Spleen (tissue), 11 donors: Measurements from ENCODE around the gene HID1. TPM values are rescaled to one million over a fixed set of nuclear protein-coding genes. Genes with fewer than 3 reads are reported as not detected.
"Not testable (repeated sequence)": the region's sequence is repeated elsewhere in the genome, so short reads cannot be mapped to it uniquely, and the experiment has no call there.

Source experiments
- DNase-seq: peaks from one replicate; pipeline ENCODE4 v3.0.0-alpha.2; 2020
- H3K27ac ChIP-seq, 8 donors: fragments of 200-600 bp; sonication (generic) in 7 of 8; 1 replicate in 4 of 8; 2 replicates in 4 of 8; pipeline versions ENCODE4 v1.5.0 to v1.8.0; 2016 to 2021; ENCODE audit warnings: inconsistent platforms in 4 of 8, mild to moderate bottlenecking in 4 of 8, moderate library complexity in 1 of 8
- H3K27me3 ChIP-seq, 7 donors: fragments of 200-600 bp; sonication (generic) in 6 of 7; replicated peaks in 1 of 7; 1 replicate in 4 of 7; 2 replicates in 3 of 7; pipeline versions ENCODE4 v1.5.0 to v1.8.0; 2016 to 2021; ENCODE audit warnings: inconsistent platforms in 3 of 7, mild to moderate bottlenecking in 1 of 7
- H3K36me3 ChIP-seq, 6 donors: fragments of 200-600 bp; sonication (generic) in 5 of 6; 1 replicate in 4 of 6; 2 replicates in 2 of 6; pipeline versions ENCODE4 v1.5.0 to v1.8.0; 2016 to 2021; ENCODE audit warnings: inconsistent platforms in 2 of 6
- H3K4me1 ChIP-seq, 6 donors: fragments of 200-600 bp; sonication (generic) in 5 of 6; 1 replicate in 3 of 6; 2 replicates in 3 of 6; pipeline versions ENCODE4 v1.5.0 to v1.8.0; 2016 to 2021; ENCODE audit warnings: inconsistent platforms in 3 of 6
- H3K4me3 ChIP-seq, 8 donors: fragments of 200-600 bp; sonication (generic) in 7 of 8; 1 replicate in 4 of 8; 2 replicates in 4 of 8; pipeline versions ENCODE4 v1.5.0 to v1.8.0; 2016 to 2021; ENCODE audit warnings: inconsistent platforms in 4 of 8, mild to moderate bottlenecking in 4 of 8, moderate library complexity in 2 of 8
- H3K9me3 ChIP-seq, 8 donors: fragments of 200-600 bp; sonication (generic) in 7 of 8; 1 replicate in 4 of 8; 2 replicates in 4 of 8; pipeline versions ENCODE4 v1.5.0 to v1.8.0; 2016 to 2021; ENCODE audit warnings: inconsistent platforms in 4 of 8
- CTCF ChIP-seq, 11 experiments: fragments of 200-600 bp in 7 of 11; fragments of 450-650 bp in 4 of 11; sonication (generic) in 4 of 11; IDR thresholded peaks in 8 of 11; conservative IDR thresholded peaks in 3 of 11; 1 replicate in 7 of 11; 2 replicates in 4 of 11; pipeline versions ENCODE4 v1.4.0 to v1.8.0; 2016 to 2021; ENCODE audit warnings: antibody characterized with exemption in 11 of 11, inconsistent platforms in 4 of 11, mild to moderate bottlenecking in 1 of 11
- POLR2A ChIP-seq, 3 donors: fragments of 450-650 bp; IDR thresholded peaks; one replicate each; pipeline ENCODE4 v1.5.1; 2017; ENCODE audit warnings: antibody characterized with exemption in 3 of 3, mild to moderate bottlenecking in 1 of 3
- POLR2AphosphoS5 ChIP-seq, 3 donors: sonication (generic); formaldehyde crosslinking; IDR thresholded peaks; one replicate each; pipeline ENCODE4 v1.5.1; 2017; ENCODE audit warnings: antibody characterized with exemption in 3 of 3
- WGBS, 5 donors: extraction: QIAGEN DNeasy Blood & Tissue Kit in 3 of 5; methylation state at CpG; one replicate each; pipeline versions ENCODE4 v1.1.5 to v1.1.7; 2013 to 2018; 5-methylcytosine and 5-hydroxymethylcytosine counted together
- intact Hi-C: fragments of 100-400 bp; cut with DNase I; formaldehyde crosslinking; loops from one replicate; pipeline ENCODE4 v1.15.0; 2023; ENCODE audit warnings: low total_unique reads
- polyA plus RNA-seq, 3 donors: library from polyadenylated mRNA; stranded (reverse); fragments of 200-250 nt; gene quantifications; one replicate each; pipeline ENCODE4 v1.2.1, GENCODE V29; 2013
- total RNA-seq, 7 donors: library from RNA; depleted of rRNA in 3 of 7; stranded (reverse); fragments of >200 nt in 3 of 7; fragmentation: NEBNext Ultra II Directional in 4 of 7; extraction: Animal tissue kit (Norgen Biotek cat#: 25700) in 4 of 7; gene quantifications; one replicate each; pipeline versions ENCODE4 v1.1.0 to v1.2.1, GENCODE V29; 2016 to 2021
- donor health status: healthy with polysubstance abuse.
- donor health status: DM: no; HTN: no; CAD: no; lungs with moderate emphysema.
- donor health status: DM: no; HTN: no; CAD: no.
- donor health status: Bipolar disorder and iron deficiency.
- donor health status: healthy.
- donor health status: DM: no; HTN: no; CAD: no.
- donor health status: DM: yes; HTN: yes; CAD: no.

HID1 gene
- total and polyA plus RNA-seq, 10 donors = 5.2 to 39.4 (median 24.8) TPM

DNA sequence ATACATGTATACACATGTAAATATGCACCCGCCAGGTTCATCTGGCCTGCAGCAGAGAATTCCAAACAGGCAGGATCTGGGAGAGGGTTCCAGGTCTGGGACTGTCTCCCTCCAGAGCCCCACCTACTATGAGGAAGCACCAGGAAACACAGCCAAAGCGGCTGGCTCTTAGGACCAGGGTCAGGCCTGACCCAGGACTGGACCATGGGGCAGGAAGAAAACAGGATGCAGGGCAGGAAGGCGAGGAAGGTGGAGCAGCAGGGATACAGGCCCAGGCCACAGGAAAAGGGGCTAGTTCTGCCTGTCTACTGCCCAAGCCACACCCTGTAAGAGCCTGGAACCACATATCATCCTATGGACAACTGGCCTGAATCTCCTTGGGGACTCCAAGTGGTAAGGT is 2.2 kb downstream of the HID1 start:
- intact Hi-C loops = no loop called here
- H3K4me3 ChIP-seq = peak overlapping the region in 1 of 8 donors; percentile 83
- peaks cover 0 to 54% (median 19%) of the 10 kb centered on the region in 7 donors for H3K27me3 ChIP-seq
- WGBS, 5 donors = 68 to 85% (median 74%) methylated on average over 3 of the region's 3 CpGs
- H3K36me3 ChIP-seq = no peaks in the 10 kb centered on the region
- TF ChIP-seq CTCF (IDR thresholded peaks at IDR 0.05 in 8 of 11, conservative IDR thresholded peaks at IDR 0.05 in 3 of 11) = no peak
- TF ChIP-seq POLR2A (IDR thresholded peaks at IDR 0.05) = no peak
- TF ChIP-seq POLR2AphosphoS5 (IDR thresholded peaks at IDR 0.05) = peak; percentile 13 to 80 (median 70)
- no peaks in the 10 kb centered on the region for H3K9me3 ChIP-seq
- peaks cover 3 to 53% (median 24%) of the 10 kb centered on the region in 6 donors for H3K4me1 ChIP-seq
- no peak for DNase-seq
- H3K27ac ChIP-seq = peak overlapping the region in 6 of 8 donors; percentile 13 to 74 (median 70)

DNA sequence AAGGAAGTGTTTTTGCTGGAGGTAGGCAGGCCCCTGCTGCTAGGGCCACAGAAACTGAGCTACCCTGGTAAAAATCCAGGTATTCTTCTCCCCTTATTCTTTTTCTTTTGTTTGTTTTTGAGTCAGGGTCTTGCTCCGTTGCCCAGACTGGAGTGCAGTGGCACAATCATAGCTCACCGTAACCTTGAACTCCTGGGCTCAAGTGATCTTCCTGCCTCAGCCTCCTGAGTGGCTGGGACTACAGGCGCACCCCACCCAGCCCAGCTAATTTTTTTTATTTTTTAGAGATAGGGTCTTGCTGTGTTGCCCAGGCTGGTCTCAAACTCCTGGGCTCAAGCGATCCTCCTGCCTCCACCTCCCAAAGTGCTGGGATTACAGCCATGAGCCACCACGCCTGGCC is 3.1 kb downstream of the HID1 start:
- whole genome bisulfite sequencing, 5 donors = 74 to 91% (median 86%) methylated on average over 5 of the region's 5 CpGs

GRCh38 chr17:74968361-74968780 is 4.2 kb downstream of the HID1 start:
- intact Hi-C loops = loop anchor here (10.0 kb wide), 1 partner anchor 236 kb away; the partner anchor contains the start of gene NUP85
- DNase-seq = no peak
- H3K27me3 ChIP-seq = peaks cover 0 to 34% (median 19%) of the 10 kb centered on the region in 7 donors
- peak overlapping the region in 2 of 8 donors; percentile 1 to 27 for H3K27ac ChIP-seq
- TF ChIP-seq POLR2AphosphoS5 (IDR thresholded peaks at IDR 0.05) = no peak
- TF ChIP-seq POLR2A (IDR thresholded peaks at IDR 0.05) = no peak
- no peak for TF ChIP-seq CTCF (IDR thresholded peaks at IDR 0.05 in 8 of 11, conservative IDR thresholded peaks at IDR 0.05 in 3 of 11)
- no peak overlapping the region for H3K4me3 ChIP-seq
- WGBS, 5 donors = 86 to 91% (median 90%) methylated on average over 3 to 5 of the region's 5 CpGs
- peaks cover 3 to 53% (median 24%) of the 10 kb centered on the region in 6 donors for H3K4me1 ChIP-seq
- H3K36me3 ChIP-seq = no peaks in the 10 kb centered on the region
- no peaks in the 10 kb centered on the region for H3K9me3 ChIP-seq

More for the DNA sequence above, 3.1 kb downstream of the HID1 start:
- intact Hi-C loops = loop anchor here (10.0 kb wide), 1 partner anchor 235 kb away; the partner anchor contains the start of gene NUP85
- H3K4me1 ChIP-seq = peaks cover 3 to 53% (median 24%) of the 10 kb centered on the region in 6 donors
- peak overlapping the region in 4 of 8 donors; percentile 15 to 74 (median 24) for H3K27ac ChIP-seq
- not testable (repeated sequence) for DNase-seq, H3K9me3 ChIP-seq, H3K36me3 ChIP-seq, H3K4me3 ChIP-seq
- peaks cover 0 to 45% (median 19%) of the 10 kb centered on the region in 7 donors for H3K27me3 ChIP-seq

GRCh38 chr17:74964988-74965622 is 7.5 kb downstream of the HID1 start:
- intact Hi-C loops = loop anchor here (10.0 kb wide), 1 partner anchor 240 kb away; the partner anchor contains the start of gene NUP85
- DNase-seq = no peak
- 71 to 90% (median 80%) methylated on average over 13 to 14 of the region's 14 CpGs for WGBS, 5 donors

GRCh38 chr17:74964246-74964761 is 8.3 kb downstream of the HID1 start:
- Histone ChIP-seq H3K27ac (no peak overlapping the region), H3K36me3 (peaks cover 0 to 9% (median 0%) of the 10 kb centered on the region in 6 donors), H3K27me3 (peaks cover 0 to 12% (median 0%) of the 10 kb centered on the region in 7 donors), H3K9me3 (no peaks in the 10 kb centered on the region), H3K4me1 (peaks cover 0 to 26% (median 12%) of the 10 kb centered on the region in 6 donors), H3K4me3 (no peak overlapping the region)
- WGBS, 5 donors = 88 to 97% (median 92%) methylated on average over 4 to 12 of the region's 12 CpGs
- intact Hi-C loops = loop anchor here (10.0 kb wide), 1 partner anchor 240 kb away; the partner anchor contains the start of gene NUP85
- no peak for DNase-seq
- TF ChIP-seq POLR2A (IDR thresholded peaks at IDR 0.05) = no peak
- no peak for TF ChIP-seq CTCF (IDR thresholded peaks at IDR 0.05 in 8 of 11, conservative IDR thresholded peaks at IDR 0.05 in 3 of 11)
- TF ChIP-seq POLR2AphosphoS5 (IDR thresholded peaks at IDR 0.05) = no peak

More at GRCh38 chr17:74964988-74965622, 7.5 kb downstream of the HID1 start:
- H3K4me3 ChIP-seq = no peak overlapping the region
- H3K36me3 ChIP-seq = peaks cover 0 to 5% (median 0%) of the 10 kb centered on the region in 6 donors
- H3K27me3 ChIP-seq = peaks cover 0 to 9% (median 0%) of the 10 kb centered on the region in 7 donors
- H3K4me1 ChIP-seq = peaks cover 0 to 29% (median 13%) of the 10 kb centered on the region in 6 donors
- no peak overlapping the region for H3K27ac ChIP-seq
- TF ChIP-seq POLR2AphosphoS5 (IDR thresholded peaks at IDR 0.05) = no peak
- no peak for TF ChIP-seq POLR2A (IDR thresholded peaks at IDR 0.05)
- H3K9me3 ChIP-seq = no peaks in the 10 kb centered on the region
